ENCODE data around the gene ZMIZ2.
"Not testable (repeated sequence)": the region's sequence is repeated elsewhere in the genome, so short reads cannot be mapped to it uniquely, and the experiment has no call there.

The ZMIZ2 gene

DNA sequence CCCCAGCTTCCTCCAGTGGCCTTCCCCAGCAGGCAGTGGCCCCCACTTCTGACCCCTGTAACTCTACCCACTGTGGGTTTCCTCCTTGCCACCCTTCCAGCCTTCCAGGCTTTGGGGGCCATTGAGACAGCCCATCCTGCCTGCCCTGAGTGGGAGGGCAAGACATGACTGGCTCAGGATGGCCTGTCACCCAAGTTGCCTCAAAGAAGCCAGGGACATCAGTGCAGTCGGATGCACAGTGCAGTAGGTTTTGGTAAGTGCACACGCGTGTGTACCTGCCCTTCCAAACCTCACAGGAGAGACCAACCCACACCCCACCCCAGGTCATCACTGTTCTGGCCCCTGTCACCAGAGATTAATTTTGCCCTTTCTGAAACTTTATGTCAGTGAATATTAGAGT is 22.7 kb downstream of the ZMIZ2 start:
- no peak for DNase-seq

DNA sequence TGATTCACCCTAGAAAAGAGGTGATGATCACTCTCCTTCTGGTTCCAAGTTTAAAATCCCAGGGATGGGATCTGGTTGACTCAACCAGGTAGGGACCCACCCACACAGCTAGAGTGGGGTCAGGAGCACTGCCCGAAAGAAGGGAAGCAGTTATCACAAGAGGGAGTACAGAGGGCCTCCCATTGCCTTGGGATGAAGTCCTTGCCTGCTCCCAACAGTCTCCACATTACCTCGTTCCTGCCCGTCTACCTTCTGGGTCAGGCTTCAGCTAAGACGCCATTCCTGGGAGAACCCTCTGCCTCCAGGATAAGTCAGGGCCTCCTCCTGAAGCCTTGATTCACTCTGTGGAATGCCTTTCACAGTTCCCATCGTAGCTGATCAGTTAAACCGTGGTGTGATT is 23.8 kb downstream of the ZMIZ2 start:
- DNase-seq = no peak

DNA sequence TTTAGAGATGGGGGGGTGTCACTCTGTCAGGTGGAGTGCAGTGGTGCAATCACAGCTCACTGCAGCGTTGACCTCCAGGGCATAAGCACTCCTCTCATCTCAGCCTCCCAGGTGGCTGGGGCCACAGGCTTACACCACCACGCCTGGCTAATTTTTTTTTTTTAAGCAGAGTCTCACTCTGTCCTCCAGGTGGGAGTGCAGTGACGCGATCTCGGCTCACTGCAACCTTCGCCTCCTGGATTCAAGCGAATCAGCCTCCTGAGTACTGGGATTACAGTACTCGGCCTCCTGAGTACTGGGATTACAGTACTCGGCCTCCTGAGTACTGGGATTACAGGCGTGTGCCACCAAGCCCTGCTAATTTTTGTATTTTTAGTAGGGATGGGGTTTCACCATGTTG is 24.2 kb downstream of the ZMIZ2 start:
- no peak for DNase-seq

DNA sequence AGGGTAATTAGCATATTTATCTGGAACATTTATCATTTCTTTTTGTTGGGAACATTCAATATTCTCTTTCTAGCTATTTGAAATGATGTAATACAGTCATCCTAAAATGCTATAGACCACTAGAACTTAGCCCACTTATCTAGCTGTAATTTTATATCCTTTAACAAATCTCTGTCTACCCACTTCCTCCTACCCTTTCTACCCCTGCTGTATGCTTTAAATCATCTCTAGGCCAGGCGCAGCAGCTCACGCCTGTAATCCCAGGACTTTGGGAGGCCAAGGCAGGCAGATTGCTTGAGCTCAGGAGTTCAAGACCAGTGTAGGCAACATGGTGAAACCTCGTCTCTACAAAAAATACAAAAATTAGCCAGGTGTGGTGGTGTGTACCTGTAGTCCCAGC is 25.8 kb downstream of the ZMIZ2 start:
- DNase-seq = not testable (repeated sequence)

DNA sequence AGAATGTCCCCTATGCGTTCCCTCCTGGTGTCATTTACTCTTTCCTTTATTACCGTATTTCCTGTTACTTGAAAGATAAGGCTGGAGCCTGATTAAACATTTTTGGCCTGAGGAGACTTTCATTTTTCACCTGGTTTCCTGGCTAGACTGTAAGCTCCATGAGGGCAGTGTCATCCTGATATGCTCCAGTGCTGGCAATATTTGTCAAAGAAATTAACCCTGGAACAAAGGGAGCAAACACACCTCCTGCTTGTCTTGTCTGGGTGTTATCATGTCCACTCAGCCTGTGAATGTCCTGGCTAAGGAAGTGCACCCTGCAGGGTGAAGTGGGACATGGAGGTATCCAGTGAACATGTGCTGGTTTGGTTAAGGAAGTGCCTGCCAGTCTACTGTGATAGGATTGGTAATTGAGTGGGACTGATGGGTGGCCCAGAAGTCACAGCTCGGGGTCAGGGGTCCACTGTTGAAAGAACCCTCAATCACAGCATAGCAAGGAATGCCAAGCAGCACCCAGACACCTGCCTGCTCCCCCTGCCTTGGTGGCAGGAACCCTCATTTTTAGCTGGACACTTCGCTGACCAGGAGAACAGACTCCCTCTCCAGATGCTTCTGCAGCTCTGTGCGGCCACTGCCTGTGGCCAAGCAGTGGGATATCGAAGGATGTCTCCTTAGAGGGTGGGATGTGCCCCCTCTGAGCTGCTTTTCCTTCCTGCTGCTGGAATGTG is 26.9 kb downstream of the ZMIZ2 start:
- DNase-seq = no peak

DNA sequence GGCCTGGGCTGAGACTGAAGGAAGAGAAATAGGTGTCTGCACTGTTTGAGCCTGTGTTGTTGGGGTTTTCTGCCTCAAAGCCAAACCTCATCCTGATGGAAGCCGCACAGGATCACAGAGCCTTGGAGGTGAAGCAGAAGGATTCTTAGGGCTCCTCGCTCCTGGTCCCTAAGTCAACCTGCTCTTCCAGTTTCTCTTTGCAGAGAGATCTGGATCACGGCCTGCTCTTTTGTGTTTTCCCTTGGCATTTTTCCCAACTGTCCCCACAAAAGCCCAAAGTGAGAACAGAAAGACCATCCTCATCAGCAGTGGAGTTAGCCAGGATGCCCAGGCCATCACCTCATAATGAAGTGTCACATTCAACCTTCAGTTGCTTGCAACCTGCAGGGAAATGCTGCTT is 27.6 kb downstream of the ZMIZ2 start:
- DNase-seq = no peak

DNA sequence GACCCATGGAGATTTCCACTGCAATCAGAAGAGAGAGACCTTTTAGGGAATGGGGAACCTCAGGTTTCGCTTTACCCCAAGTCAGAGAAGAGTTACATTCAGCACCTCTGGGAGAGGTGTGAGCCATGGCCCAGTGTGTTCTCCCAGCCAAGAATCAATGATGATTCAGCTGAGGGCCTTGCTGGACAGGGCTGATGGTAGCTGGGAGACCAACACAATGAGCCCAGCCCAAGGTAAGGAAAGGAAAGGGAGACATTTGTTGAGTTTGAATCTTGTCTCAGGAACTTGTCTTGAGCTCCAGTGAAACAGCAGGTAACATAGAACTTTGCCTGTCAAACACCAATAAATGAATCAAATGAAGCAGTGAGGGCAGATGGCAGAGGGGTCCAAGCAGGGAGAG is 33.8 kb downstream of the ZMIZ2 start:
- DNase-seq = no peak

DNA sequence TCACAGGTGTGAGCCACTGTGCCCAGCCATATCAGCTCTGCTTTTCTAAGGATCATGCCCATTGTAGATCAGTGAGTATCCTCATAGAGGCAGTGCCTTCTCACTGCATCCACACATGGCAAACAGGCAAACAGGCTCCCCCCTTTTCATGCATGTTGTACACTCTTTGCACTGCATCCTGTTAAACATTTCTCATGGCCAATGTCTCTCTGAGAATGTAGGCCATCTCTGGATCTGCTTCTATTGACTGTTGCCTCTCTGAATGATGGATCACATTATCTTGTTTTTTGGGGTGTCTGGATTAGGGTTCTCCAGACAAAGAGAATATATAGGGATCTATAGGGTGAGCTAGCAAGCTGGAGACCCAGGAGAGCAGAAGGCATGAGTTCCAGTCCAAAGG is 34.8 kb downstream of the ZMIZ2 start:
- no peak for DNase-seq

DNA sequence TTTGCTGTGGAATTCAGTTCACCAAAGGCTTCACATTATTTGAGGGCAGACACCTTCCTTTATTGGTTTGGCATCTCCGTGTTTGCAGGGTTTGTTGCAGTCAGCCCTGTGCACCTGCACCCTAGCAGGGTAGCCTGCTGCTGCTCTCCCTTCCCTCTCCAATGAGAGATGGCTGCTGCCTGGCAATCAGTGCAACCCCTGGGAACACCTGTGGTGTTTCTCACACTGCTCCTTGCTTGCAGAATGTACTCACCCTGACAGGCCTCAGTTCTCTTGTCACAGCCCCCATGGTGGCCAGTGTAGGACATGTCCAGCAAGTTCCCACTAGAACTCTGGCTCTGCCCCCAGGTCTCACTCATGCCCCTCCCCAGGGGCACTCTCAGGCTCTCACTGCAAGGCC is 35.7 kb downstream of the ZMIZ2 start:
- no peak for DNase-seq

DNA sequence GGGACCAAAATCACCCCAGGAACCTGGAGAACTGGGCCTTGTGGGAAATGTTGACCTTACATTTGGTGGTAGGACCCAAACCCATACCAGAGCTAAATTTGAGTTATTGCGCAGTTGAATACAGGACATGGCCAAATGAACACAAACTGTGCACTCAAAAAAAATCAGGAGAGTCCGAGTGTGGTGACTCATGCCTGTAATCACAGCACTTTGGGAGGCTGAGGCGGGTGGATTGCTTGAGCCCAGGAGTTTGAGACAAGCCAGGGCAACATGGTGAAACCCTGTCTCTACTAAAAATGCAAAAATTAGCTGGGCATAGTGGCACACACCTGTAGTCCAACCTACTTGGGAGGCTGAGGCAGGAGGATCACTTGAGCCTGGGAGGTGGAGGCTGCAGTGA is 36.6 kb downstream of the ZMIZ2 start:
- DNase-seq = not testable (repeated sequence)

DNA sequence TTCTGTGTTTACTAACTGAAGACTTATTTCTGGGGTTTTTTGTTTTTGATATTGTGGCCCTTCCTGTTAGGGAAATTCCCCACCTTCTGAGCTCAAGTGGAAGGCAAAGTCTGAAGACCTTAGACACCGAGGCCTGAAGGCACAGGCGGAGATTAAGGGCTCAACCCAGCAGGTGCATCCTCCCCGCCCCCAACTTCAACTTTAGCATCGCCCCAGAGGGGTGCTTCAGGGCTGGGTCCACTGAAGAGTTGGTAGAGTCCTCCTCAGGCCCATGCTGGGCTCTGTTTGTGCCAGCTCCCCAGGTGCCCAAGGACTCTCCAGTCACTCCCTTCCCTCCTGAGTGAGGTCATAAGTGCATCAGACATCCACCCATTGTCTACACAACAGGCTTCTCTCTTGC is 38.4 kb downstream of the ZMIZ2 start:
- no peak for DNase-seq

DNA sequence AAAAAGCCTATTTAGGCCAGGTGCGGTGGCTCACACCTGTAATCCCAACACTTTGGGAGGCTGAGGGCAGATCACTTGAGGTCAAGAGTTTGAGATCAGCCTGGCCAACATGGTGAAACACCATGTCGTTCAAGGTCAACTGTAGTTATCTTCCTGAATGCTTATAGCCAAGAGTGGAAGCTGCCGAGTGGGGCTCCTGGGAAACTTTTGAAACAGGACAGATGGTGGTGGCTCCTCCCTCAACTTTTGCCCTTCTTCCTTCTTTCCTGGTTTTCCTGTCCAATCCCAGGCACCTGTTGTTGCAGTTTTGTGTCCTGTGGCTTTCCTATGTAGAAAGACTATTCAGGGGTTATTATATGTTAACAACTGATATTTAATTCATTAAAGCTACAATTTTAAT is 39.1 kb downstream of the ZMIZ2 start:
- DNase-seq = no peak

DNA sequence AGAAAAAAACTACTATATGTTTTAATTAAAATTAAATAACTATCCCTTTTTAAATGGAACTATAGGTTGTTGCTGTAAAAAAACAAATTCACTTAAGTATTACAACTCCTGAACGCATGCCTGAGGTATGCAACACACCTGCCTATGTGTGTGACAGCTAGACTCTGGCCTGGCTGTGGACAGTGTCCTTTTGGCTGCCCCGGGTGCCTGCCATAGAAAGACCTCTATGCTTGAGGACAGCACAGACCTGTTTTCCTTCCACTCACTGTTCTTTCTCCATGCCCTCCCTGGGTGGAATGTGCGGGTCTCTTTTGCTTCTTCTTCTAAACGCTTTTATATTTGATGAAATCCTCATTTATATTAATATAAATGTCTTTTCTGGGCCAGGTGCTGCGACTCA is 41.3 kb downstream of the ZMIZ2 start:
- DNase-seq = no peak

DNA sequence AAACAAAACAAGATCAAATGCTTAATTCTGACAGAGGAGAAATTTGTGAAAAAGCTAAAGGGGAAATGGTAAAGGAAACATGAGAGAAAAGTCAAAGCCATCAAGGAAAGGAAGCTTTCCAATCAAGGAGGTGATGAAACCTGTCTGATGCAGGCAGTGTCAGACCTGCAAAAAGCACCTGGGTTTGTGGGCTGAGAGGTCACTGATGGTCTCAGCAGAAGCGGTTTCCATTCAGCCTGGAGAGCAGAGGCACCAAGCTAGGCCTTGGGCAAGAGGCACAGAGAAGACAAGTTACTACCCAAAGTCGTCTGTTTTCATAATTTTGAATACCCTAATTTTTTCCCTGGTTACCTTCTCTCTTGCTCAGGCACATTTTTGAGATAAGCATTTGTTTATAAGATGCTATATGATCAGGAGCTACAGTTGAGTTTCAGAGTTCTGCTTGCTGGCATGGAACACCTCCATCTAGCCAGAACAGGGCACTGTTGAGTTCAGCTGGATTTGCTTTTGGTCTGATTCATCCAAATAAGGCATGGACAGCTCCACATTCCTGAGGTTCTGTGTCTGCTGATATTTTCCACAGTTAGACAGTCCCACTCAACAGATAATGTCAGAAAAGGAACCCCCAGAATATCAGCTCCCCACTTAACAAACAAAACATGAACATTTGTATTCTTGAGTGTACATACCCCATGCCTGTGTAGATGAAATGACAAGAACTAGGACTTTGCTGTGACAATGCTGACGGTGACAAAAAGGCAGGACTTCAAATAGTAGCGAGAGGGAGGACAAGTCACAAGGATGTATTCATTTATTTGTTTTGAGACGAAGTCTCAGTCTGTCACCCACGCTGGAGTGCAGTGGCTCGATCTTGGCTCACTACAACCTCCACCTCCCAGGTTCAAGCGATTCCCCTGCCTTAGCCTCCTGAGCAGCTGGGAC is 42.9 kb downstream of the ZMIZ2 start:
- DNase-seq = no peak

DNA sequence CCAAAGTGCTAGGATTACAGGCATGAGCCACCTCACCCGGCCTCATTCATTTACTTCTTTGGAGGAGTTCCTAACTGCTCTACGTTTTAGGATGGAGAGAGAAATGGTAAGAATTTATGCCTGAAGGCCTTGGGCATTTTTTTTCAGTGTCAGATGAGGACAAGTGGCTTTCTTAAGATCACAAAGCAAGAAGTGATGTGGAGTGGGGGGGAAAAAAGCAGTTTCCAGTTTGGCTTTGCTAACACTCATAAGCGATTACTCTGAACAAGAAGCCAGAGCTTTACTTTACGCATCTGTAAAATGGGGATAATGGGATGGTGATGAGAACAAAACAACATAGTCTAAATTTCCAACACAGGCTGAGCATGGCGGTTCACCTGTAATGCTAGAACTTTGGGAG is 45.3 kb downstream of the ZMIZ2 start:
- DNase-seq = no peak

DNA sequence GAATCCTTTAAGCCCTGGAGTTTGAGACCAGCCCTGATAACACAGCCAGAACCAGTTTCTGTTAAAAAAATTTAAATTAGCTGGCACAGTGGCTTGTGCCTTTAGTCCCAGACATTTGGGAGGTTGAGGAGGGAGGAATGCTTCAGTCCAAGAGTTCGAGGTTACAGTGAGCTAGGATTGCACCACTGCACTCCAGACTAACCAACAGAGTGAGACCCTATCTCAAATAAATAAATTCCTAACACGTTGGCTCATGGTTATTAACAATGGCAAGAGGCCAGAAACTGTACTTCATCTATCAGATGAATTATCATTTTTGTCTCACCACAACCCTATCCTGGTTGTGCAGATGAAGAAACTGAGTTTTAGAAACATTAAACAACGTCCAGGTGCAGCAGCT is 45.7 kb downstream of the ZMIZ2 start:
- DNase-seq = no peak

DNA sequence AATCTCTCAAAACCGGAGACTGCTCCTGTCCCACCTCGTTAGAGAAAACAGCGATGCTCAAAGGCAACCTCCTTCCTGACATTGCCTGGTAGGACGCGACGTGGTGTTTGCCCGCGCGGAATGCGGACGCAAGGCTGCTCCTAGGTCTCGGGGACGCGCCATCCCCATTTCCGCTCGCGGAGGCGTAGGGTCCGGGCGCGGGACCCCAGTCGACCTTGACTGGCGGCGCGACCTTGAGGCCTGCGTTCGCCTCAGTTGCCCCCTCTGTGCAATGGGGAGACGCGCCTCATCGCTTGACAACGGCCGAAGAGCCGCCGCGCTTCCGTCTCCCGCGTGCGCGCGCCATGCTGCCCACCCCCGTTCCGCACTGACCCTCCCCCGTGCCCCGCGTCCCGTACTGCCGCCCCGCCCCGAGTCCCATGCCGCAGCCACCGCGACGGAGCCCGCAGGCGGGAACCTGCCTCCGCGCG is 47.4 kb downstream of the ZMIZ2 start:
- peak in 10 of 56 donors; percentile 35 to 72 (median 59) for DNase-seq

DNA sequence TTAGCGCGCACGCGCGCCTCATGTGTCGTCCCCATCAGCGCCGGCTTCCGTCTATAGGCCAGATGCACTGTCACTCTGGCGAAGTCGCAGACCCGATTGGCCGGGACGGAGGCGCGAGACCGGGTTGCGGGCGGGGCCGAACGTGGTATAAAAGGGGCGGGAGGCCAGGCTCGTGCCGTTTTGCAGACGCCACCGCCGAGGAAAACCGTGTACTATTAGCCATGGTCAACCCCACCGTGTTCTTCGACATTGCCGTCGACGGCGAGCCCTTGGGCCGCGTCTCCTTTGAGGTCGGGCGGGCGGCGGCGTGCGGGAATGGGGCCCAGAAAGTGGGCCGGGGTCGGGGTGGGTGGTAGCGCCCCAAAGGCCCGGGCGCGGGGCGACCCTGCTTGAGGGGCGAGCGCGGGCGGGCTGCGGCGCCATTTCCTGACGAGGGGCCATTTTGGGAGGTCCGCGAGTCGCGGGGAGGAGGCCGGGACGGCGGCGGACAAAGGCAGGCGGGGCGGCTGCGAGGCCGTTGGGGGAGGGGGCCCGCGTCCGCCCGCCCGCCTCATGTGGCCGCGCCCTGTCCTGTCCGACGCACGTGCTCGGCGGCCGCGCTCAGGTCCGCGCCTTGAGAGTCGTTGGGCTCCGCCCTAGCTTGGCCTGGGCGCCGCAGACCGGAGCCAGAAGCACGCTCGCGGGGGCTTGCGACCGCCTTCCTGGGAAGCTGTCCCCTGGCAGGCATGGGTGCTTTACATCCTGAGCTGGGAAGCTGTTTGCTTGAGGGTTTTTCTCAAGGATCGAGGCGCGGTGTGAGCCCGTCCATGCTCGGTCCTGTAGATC is 48.1 kb downstream of the ZMIZ2 start, which contains the start of gene PPIA:
TSS of gene PPIA (plus strand) at position 178 of the 825 bp plus-strand sequence. CDS start at position 222, 44 bp downstream.
- DNase-seq = peak; percentile 9 to 99 (median 95)

DNA sequence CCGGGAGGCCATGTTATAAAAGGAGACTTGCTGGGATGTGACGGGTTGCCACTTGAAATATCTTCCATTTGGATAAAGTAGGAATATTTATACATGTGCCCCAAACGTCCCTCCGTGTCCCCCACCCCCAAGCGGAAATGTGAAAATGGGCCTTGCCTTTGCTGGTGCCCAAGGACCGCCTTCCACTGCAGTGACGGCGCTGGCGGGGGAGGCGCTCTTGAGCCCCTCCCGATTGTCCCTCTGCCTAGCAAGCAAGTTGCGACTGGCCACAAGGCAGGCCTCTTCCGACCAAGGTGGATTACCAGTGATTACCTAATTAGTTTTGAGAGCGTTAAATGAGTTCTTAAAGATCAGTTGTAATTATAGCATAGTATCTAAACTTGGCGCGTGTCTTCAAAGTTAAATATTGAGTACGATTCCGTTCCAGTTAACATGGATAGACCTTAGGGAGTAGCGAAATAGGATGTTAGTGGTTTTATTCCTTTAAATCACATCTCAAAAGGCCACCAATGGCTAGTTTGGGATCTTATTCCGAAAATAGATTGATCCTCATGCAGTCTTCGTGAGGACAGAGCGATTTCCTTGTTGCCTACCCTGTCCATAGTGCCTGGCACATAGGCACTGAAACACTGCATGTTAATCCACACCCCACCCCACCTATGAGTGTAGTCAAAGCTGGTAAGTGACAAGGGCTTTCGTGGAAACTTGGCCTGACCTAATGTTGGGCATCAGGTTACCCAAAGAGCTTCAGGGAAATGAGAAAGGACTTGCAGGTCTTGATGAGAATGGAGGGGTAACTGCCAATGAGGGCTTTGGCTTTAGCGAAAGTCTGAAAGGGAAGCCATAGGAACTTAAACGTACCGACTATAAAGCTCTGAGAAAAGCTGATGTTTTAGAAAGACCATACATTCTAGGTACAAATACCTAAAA is 48.9 kb downstream of the ZMIZ2 start:
- DNase-seq = peak in 55 of 56 donors; percentile 34 to 91 (median 76)

DNA sequence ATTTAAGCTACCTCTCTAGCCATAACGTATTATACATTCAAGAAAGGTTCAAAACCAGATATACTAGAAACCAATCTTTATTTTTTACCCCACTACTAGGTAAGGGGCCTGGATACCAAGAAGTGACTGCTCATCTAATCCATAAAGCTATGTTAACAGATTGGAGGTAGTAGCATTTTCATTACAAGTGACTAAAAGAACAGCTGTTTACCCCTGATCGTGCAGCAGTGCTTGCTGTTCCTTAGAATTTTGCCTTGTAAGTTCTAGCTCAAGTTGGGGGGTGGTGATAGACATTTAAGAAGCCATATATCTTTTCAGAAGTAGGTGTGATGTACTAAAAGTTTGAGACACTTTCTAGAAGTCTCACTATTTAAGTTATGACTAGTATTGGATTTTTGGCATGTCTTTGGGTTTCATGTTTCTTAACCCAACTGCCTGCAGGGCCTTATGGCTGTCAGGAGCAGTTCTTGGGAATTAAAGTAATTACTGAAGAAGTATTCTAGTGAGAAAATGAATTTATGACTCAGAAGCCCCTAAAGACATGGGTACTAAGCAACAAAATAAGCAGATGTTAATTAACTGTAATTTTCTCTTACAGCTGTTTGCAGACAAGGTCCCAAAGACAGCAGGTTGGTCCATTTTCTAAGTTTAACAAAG is 50.1 kb downstream of the ZMIZ2 start:
- no peak for DNase-seq
